Measurements from ENCODE around the gene ATP2A2. TPM values are rescaled to one million over a fixed set of nuclear protein-coding genes. Genes with fewer than 3 reads are reported as not detected.
"Not testable (repeated sequence)": the region's sequence is repeated elsewhere in the genome, so short reads cannot be mapped to it uniquely, and the experiment has no call there.

ATP2A2 gene
- total and polyA plus RNA-seq, 2 donors from 2014 or later, result 37.2 to 221 TPM

GRCh38 chr12:110253176-110253575 lies 27.9 kb upstream of the ATP2A2 start:
- Histone ChIP-seq H3K27ac (ENCODE audit: low read depth in 2 of 2, low read length in 2 of 2) (peak overlapping the region; percentile 25 to 72), H3K9ac (ENCODE audit: low read length in 3 of 3) (peak overlapping the region in 2 of 3 donors; percentile 8 to 24), H3K4me1 (ENCODE audit: control insufficient read depth in 2 of 3, insufficient read depth in 2 of 3, low read depth in 1 of 3, low read length in 3 of 3) (peaks cover 10 to 31% (median 27%) of the 10 kb centered on the region in 3 donors), H3K9me3 (ENCODE audit: control insufficient read depth in 2 of 3, insufficient read depth in 1 of 3, low read length in 3 of 3) (no peaks in the 10 kb centered on the region), H3K27me3 (ENCODE audit: control insufficient read depth, insufficient read depth, low read length) (no peaks in the 10 kb centered on the region), H3K4me3 (ENCODE audit: low read length in 3 of 3) (no peak overlapping the region), H3K36me3 (ENCODE audit: control insufficient read depth in 2 of 3, insufficient read depth in 3 of 3, low read length in 3 of 3) (no peaks in the 10 kb centered on the region)
- DNase-seq (peak in 2 of 5 donors; percentile 56 to 82), FAIRE-seq (no peak)
- intact Hi-C loops (cut with DNase I), result no loop called here
- no peak for TF ChIP-seq CTCF (IDR thresholded peaks at IDR 0.05; ENCODE audit: borderline replicate concordance, extremely low read depth, insufficient read depth)

- H3K27me3 ChIP-seq (ENCODE audit: control insufficient read depth, insufficient read depth, low read length), result no peaks in the 10 kb centered on the region
- no peak for DNase-seq
- TF ChIP-seq CTCF (IDR thresholded peaks at IDR 0.05; ENCODE audit: borderline replicate concordance, extremely low read depth, insufficient read depth), result no peak
- H3K9me3 ChIP-seq (ENCODE audit: control insufficient read depth in 2 of 3, insufficient read depth in 1 of 3, low read length in 3 of 3), result no peaks in the 10 kb centered on the region
- H3K27ac ChIP-seq (ENCODE audit: low read depth in 2 of 2, low read length in 2 of 2), result no peak overlapping the region
- H3K4me3 ChIP-seq (ENCODE audit: low read length in 3 of 3), result no peak overlapping the region
- no peak for FAIRE-seq
- intact Hi-C loops (cut with DNase I), result no loop called here
- peaks cover 0 to 15% (median 11%) of the 10 kb centered on the region in 3 donors for H3K4me1 ChIP-seq (ENCODE audit: control insufficient read depth in 2 of 3, insufficient read depth in 2 of 3, low read depth in 1 of 3, low read length in 3 of 3)
- no peaks in the 10 kb centered on the region for H3K36me3 ChIP-seq (ENCODE audit: control insufficient read depth in 2 of 3, insufficient read depth in 3 of 3, low read length in 3 of 3)
- no peak overlapping the region for H3K9ac ChIP-seq (ENCODE audit: low read length in 3 of 3)
These were observed 26.0 kb upstream of the ATP2A2 start for GRCh38 chr12:110254971-110255540.

- intact Hi-C loops (cut with DNase I); H3K27ac ChIP-seq (ENCODE audit: low read depth in 2 of 2, low read length in 2 of 2); H3K4me1 ChIP-seq (ENCODE audit: control insufficient read depth in 2 of 3, insufficient read depth in 2 of 3, low read depth in 1 of 3, low read length in 3 of 3); H3K9me3 ChIP-seq (ENCODE audit: control insufficient read depth in 2 of 3, insufficient read depth in 1 of 3, low read length in 3 of 3); H3K36me3 ChIP-seq (ENCODE audit: control insufficient read depth in 2 of 3, insufficient read depth in 3 of 3, low read length in 3 of 3); H3K27me3 ChIP-seq (ENCODE audit: control insufficient read depth, insufficient read depth, low read length); H3K9ac ChIP-seq (ENCODE audit: low read length in 3 of 3); FAIRE-seq; DNase-seq; H3K4me3 ChIP-seq (ENCODE audit: low read length in 3 of 3): not testable (repeated sequence)
These were observed 25.1 kb upstream of the ATP2A2 start for GRCh38 chr12:110255890-110256456.

- Histone ChIP-seq H3K27ac (ENCODE audit: low read depth in 2 of 2, low read length in 2 of 2) (no peak overlapping the region), H3K4me3 (ENCODE audit: low read length in 3 of 3) (no peak overlapping the region), H3K9me3 (ENCODE audit: control insufficient read depth in 2 of 3, insufficient read depth in 1 of 3, low read length in 3 of 3) (no peaks in the 10 kb centered on the region), H3K9ac (ENCODE audit: low read length in 3 of 3) (no peak overlapping the region), H3K27me3 (ENCODE audit: control insufficient read depth, insufficient read depth, low read length) (no peaks in the 10 kb centered on the region), H3K36me3 (ENCODE audit: control insufficient read depth in 2 of 3, insufficient read depth in 3 of 3, low read length in 3 of 3) (no peaks in the 10 kb centered on the region), H3K4me1 (ENCODE audit: control insufficient read depth in 2 of 3, insufficient read depth in 2 of 3, low read depth in 1 of 3, low read length in 3 of 3) (peaks cover 0 to 7% (median 4%) of the 10 kb centered on the region in 3 donors)
- FAIRE-seq, result no peak
- peak in 1 of 5 donors; percentile 77 for DNase-seq
- no peak for TF ChIP-seq CTCF (IDR thresholded peaks at IDR 0.05; ENCODE audit: borderline replicate concordance, extremely low read depth, insufficient read depth)
- intact Hi-C loops (cut with DNase I), result no loop called here
These were observed 24.1 kb upstream of the ATP2A2 start for GRCh38 chr12:110256780-110257431.
